Esophagus muscularis mucosa (tissue), 4 donors: Measurements from ENCODE around the gene TWF2.

Experiments used
- EP300 ChIP-seq: sonication (generic); formaldehyde crosslinking; IDR thresholded peaks from one replicate; pipeline ENCODE4 v1.6.1; 2017; ENCODE audit warnings: antibody characterized with exemption
- POLR2A ChIP-seq: fragments of 450-650 bp; IDR thresholded peaks from one replicate; pipeline ENCODE4 v1.6.1; 2017; ENCODE audit warnings: antibody characterized with exemption, moderate library complexity, mild to moderate bottlenecking, low read depth
- POLR2AphosphoS5 ChIP-seq, 2 donors: sonication (generic); formaldehyde crosslinking; IDR thresholded peaks; one replicate each; pipeline ENCODE4 v1.6.1; 2017; ENCODE audit warnings: antibody characterized with exemption in 2 of 2
- TF ChIP-seq, protein P1 (sequence below), 3 experiments: fragments of 200-600 bp in 2 of 3; fragments of 450-650 bp in 1 of 3; sonication (generic) in 2 of 3; IDR thresholded peaks; one replicate each; pipeline ENCODE4 v1.5.1; 2017 to 2019; ENCODE audit warnings: antibody characterized with exemption in 3 of 3, mild to moderate bottlenecking in 2 of 3, moderate library complexity in 1 of 3

DNA sequence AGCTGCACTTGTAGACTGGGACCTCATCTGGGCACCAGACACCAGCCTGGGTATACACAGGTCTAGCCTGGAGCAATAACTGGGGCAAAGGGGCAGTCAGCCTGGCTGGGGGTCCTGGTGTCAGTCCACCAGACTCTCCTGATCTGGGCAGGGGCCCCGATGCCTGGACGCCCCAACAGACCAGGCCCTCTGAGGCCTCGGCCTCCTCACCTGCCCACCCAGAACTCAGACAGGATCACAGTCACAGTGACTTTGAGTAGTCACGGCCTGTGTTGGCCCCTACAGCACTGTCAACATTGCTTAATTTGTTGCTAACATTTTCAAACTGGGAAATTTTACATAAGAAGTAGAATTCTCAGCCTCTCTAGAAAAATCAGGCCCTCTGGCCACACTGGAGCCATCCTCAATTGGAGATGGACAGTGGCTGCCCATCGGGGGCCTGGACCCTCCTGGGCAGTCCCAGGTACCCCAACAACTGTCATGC is 5.8 kb downstream of the TWF2 start:
- TF ChIP-seq, protein P1, sequence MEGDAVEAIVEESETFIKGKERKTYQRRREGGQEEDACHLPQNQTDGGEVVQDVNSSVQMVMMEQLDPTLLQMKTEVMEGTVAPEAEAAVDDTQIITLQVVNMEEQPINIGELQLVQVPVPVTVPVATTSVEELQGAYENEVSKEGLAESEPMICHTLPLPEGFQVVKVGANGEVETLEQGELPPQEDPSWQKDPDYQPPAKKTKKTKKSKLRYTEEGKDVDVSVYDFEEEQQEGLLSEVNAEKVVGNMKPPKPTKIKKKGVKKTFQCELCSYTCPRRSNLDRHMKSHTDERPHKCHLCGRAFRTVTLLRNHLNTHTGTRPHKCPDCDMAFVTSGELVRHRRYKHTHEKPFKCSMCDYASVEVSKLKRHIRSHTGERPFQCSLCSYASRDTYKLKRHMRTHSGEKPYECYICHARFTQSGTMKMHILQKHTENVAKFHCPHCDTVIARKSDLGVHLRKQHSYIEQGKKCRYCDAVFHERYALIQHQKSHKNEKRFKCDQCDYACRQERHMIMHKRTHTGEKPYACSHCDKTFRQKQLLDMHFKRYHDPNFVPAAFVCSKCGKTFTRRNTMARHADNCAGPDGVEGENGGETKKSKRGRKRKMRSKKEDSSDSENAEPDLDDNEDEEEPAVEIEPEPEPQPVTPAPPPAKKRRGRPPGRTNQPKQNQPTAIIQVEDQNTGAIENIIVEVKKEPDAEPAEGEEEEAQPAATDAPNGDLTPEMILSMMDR (IDR thresholded peaks at IDR 0.05), result no peak
- TF ChIP-seq POLR2A (no peak), EP300 (no peak), POLR2AphosphoS5 (IDR thresholded peaks at IDR 0.05) (no peak)
